K562 (cell line): ENCODE measurements around the gene C2orf76.
"Not testable (repeated sequence)": the region's sequence is repeated elsewhere in the genome, so short reads cannot be mapped to it uniquely, and the experiment has no call there.

Experiments
- ATF2 ChIP-seq: sonication (generic); formaldehyde crosslinking; IDR thresholded peaks from 2 replicates; pipeline ENCODE4 v1.8.1; 2022; ENCODE audit warnings: missing genetic modification reagents
- CC2D1A ChIP-seq: fragments of 450-650 bp; IDR thresholded peaks from 2 replicates; pipeline ENCODE4 v1.6.1; 2017; ENCODE audit warnings: mild to moderate bottlenecking
- CTCF ChIP-seq, 3 experiments: IDR thresholded peaks in 2 of 3; conservative IDR thresholded peaks in 1 of 3; 2 replicates each; pipeline ENCODE4 v1.5.1; 2011 to 2012; ENCODE audit warnings: low read length in 3 of 3, mild to moderate bottlenecking in 3 of 3, control low read depth in 2 of 3, improper control_type of control experiment in 1 of 3, inconsistent platforms in 1 of 3, low read depth in 1 of 3, mixed read lengths in 1 of 3, moderate library complexity in 1 of 3; ENCODE audit not compliant: insufficient read depth in 2 of 3
- HINFP ChIP-seq: fragments of 450-650 bp; conservative IDR thresholded peaks from 2 replicates; pipeline ENCODE4 v1.6.1; 2016; ENCODE audit warnings: missing genetic modification characterization, low read depth, mild to moderate bottlenecking, control low read depth, missing compliant biosample characterization
- HMGXB4 ChIP-seq: sonication (generic); formaldehyde crosslinking; IDR thresholded peaks from 2 replicates; pipeline ENCODE4 v1.8.1; 2023; ENCODE audit warnings: mild to moderate bottlenecking, missing genetic modification reagents
- MAFF ChIP-seq: IDR thresholded peaks from 2 replicates; pipeline ENCODE4 v1.6.1; 2012; ENCODE audit warnings: low read length, improper control_type of control experiment
- NFIC ChIP-seq: fragments of 450-650 bp; IDR thresholded peaks from 2 replicates; pipeline ENCODE4 v1.6.1; 2017; ENCODE audit warnings: mild to moderate bottlenecking, inconsistent platforms
- NR4A1 ChIP-seq, 2 experiments: fragments of 250-450 bp in 1 of 2; fragments of 450-650 bp in 1 of 2; sonication (Bioruptor Pico) in 1 of 2; IDR thresholded peaks; 2 replicates each; pipeline versions ENCODE4 v1.4.0 to v1.6.1; 2016 to 2020; ENCODE audit warnings: mild to moderate bottlenecking in 2 of 2, missing compliant biosample characterization in 1 of 2, missing genetic modification characterization in 1 of 2, moderate library complexity in 1 of 2
- POLR2A ChIP-seq: fragments of 450-650 bp; conservative IDR thresholded peaks from 2 replicates; pipeline ENCODE4 v1.6.1; 2016
- RAD21 ChIP-seq, 2 experiments: fragments of 250-450 bp in 1 of 2; fragments of 450-650 bp in 1 of 2; sonication (Bioruptor Pico) in 1 of 2; formaldehyde crosslinking in 1 of 2; IDR thresholded peaks in 1 of 2; conservative IDR thresholded peaks in 1 of 2; 2 replicates each; pipeline versions ENCODE4 v1.4.0 to v1.8.0; 2020 to 2022; ENCODE audit warnings: mild to moderate bottlenecking in 2 of 2, moderate library complexity in 1 of 2
- STAT5B ChIP-seq: fragments of 250-450 bp; sonication (Bioruptor Pico); IDR thresholded peaks from 2 replicates; pipeline ENCODE4 v1.8.0; 2021; ENCODE audit warnings: mild to moderate bottlenecking, inconsistent platforms
- TAF9B ChIP-seq: fragments of 450-650 bp; IDR thresholded peaks from 2 replicates; pipeline ENCODE4 v1.6.1; 2018; ENCODE audit warnings: mild to moderate bottlenecking; ENCODE audit not compliant: partially characterized antibody
- ZNF24 ChIP-seq: fragments of 450-650 bp; IDR thresholded peaks from 2 replicates; pipeline ENCODE4 v1.6.1; 2016
- ZNF263 ChIP-seq: sonication (generic); formaldehyde crosslinking; IDR thresholded peaks from 2 replicates; pipeline ENCODE4 v1.8.0; 2022; ENCODE audit warnings: mild to moderate bottlenecking, missing genetic modification reagents, borderline replicate concordance

- not testable (repeated sequence) for TF ChIP-seq MAFF; POLR2A; HMGXB4; RAD21 (CRISPR knock-in tag; conservative IDR thresholded peaks at IDR 0.05 in 1 of 2, IDR thresholded peaks at IDR 0.05 in 1 of 2); ATF2 (CRISPR knock-in tag); TAF9B; CTCF (IDR thresholded peaks at IDR 0.05 in 2 of 3, conservative IDR thresholded peaks at IDR 0.05 in 1 of 3; ENCODE audit: insufficient read depth in 2 of 3, low read depth in 1 of 3, low read length in 3 of 3); NFIC; STAT5B (CRISPR knock-in tag); ZNF263 (CRISPR knock-in tag); ZNF24; CC2D1A; NR4A1 (CRISPR knock-in tag; IDR thresholded peaks at IDR 0.05); NR4A1 (tag; IDR thresholded peaks at IDR 0.05); HINFP (tag)
Observed at GRCh38 chr2:119403618-119404017, 37.0 kb upstream of the C2orf76 start.
